Urothelium cell line (cell line): ENCODE results near the gene ZC3H12D.

Experiments used
- DNase-seq: peaks from one replicate; pipeline ENCODE4 v3.0.0; 2011; ENCODE audit warnings: low spot score, mixed read lengths
- FAIRE-seq: peaks from 2 replicates; lab custom pipeline; 2011; peaks lifted over from hg19 to GRCh38; lab: Jason Lieb, UNC

Gene ZC3H12D

GRCh38 chr6:149422581-149422980 lies 62.2 kb downstream of the ZC3H12D start:
- no peak for FAIRE-seq
- no peak for DNase-seq

DNA sequence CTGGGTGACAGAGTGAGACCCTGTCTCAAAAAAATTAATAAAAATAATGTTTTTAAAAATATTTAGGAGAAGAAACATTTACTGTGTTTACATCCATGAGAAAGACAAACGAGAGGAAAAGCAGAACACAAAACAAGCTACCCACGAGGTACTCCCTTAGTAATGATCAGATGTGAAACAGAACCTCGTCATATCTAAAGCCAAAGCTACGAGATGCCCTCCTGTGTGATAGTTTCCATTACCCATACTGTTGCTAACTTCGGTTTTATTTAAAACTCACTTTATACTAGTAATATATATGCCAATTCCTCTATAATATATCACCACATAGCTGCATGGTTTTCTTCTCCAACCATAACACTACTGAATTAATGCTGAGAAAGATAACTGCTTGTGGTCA lies 63.7 kb downstream of the ZC3H12D start:
- DNase-seq (no peak), FAIRE-seq (no peak)

GRCh38 chr6:149419696-149420404 lies 65.0 kb downstream of the ZC3H12D start:
- DNase-seq (no peak), FAIRE-seq (no peak)

GRCh38 chr6:149414821-149415220 lies 70.0 kb downstream of the ZC3H12D start:
- FAIRE-seq = no peak

GRCh38 chr6:149414009-149414408 lies 70.8 kb downstream of the ZC3H12D start:
- FAIRE-seq (no peak), DNase-seq (no peak)

More at GRCh38 chr6:149414821-149415220, 70.0 kb downstream of the ZC3H12D start:
- no peak for DNase-seq

- FAIRE-seq = peak; percentile 23
- DNase-seq = no peak
These were observed 74.3 kb downstream of the ZC3H12D start for GRCh38 chr6:149410557-149410956.

DNA sequence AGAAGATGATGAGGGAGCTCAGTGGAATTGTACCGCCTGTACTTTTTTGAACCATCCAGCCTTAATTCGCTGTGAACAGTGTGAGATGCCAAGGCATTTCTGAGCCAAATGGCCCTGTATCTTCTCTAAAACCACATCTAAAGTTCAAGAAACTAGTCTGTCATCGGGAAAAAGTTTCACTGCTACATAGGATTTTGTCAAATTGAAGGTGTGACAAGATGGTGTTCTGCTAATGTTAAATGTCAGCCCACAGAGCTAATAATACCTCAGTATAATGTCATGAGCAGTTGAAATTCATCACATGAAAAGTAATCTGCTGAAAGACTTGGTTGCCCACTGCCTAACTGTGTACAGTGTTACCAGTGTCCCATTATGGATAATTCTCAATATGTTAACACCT lies 75.2 kb downstream of the ZC3H12D start:
- no peak for FAIRE-seq
- DNase-seq = no peak

- no peak for DNase-seq
These were observed 78.7 kb downstream of the ZC3H12D start for GRCh38 chr6:149405823-149406765.

DNA sequence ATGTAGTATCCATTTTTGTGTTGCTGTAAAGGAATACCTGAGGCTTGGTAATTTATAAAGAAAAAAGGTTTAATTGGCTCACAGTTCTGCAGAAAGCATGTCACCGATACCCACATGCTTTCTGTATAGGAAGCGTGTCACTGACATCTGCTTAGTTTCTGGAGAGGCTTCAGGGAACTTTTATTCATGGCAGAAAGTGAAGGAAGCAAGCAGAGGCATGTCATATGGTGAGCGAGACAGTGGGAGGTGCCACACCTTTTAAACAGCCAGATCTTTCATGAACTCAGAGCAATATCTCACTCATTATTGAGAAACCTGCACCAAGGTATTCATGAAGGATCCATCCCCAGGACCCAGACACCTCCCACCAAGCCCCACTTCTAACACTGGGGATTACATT lies 81.3 kb downstream of the ZC3H12D start:
- no peak for DNase-seq
- FAIRE-seq = no peak

More at GRCh38 chr6:149405823-149406765, 78.7 kb downstream of the ZC3H12D start:
- no peak for FAIRE-seq

GRCh38 chr6:149400050-149400449 lies 84.8 kb downstream of the ZC3H12D start, which contains the start of gene SUMO4:
Gene SUMO4, plus strand, starts transcription at chr6:149400262. Its CDS starts 130 bp downstream, at chr6:149400392.
- DNase-seq (no peak), FAIRE-seq (no peak)

- FAIRE-seq = no peak
These were observed 87.4 kb downstream of the ZC3H12D start for GRCh38 chr6:149397384-149397783.

More at GRCh38 chr6:149397384-149397783, 87.4 kb downstream of the ZC3H12D start:
- no peak for DNase-seq
